Measurements from ENCODE around the gene TMX1. TPM values are rescaled to one million over a fixed set of nuclear protein-coding genes. Genes with fewer than 3 reads are reported as not detected.

The TMX1 gene
- total and polyA plus RNA-seq, 4 donors, result 11.6 to 22.8 (median 19.4) TPM

GRCh38 chr14:51282517-51282916 lies 42.5 kb downstream of the TMX1 start (continued):
- TF ChIP-seq, protein P1, sequence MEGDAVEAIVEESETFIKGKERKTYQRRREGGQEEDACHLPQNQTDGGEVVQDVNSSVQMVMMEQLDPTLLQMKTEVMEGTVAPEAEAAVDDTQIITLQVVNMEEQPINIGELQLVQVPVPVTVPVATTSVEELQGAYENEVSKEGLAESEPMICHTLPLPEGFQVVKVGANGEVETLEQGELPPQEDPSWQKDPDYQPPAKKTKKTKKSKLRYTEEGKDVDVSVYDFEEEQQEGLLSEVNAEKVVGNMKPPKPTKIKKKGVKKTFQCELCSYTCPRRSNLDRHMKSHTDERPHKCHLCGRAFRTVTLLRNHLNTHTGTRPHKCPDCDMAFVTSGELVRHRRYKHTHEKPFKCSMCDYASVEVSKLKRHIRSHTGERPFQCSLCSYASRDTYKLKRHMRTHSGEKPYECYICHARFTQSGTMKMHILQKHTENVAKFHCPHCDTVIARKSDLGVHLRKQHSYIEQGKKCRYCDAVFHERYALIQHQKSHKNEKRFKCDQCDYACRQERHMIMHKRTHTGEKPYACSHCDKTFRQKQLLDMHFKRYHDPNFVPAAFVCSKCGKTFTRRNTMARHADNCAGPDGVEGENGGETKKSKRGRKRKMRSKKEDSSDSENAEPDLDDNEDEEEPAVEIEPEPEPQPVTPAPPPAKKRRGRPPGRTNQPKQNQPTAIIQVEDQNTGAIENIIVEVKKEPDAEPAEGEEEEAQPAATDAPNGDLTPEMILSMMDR (IDR thresholded peaks at IDR 0.05; ENCODE audit: low read depth, low read length, missing input control), result no peak
- TF ChIP-seq TAF1 (conservative IDR thresholded peaks at IDR 0.05), result no peak

GRCh38 chr14:51283402-51284085 lies 43.5 kb downstream of the TMX1 start:
- peak; percentile 15 for TF ChIP-seq YY1 (IDR thresholded peaks at IDR 0.05)
- no peak for TF ChIP-seq JUND (IDR thresholded peaks at IDR 0.05)
- no peak for TF ChIP-seq HNF4G (IDR thresholded peaks at IDR 0.05)
- TF ChIP-seq, protein P1 (IDR thresholded peaks at IDR 0.05; ENCODE audit: low read depth, low read length, missing input control), result peak; percentile 78
- peak; percentile 91 to 95 for TF ChIP-seq RAD21 (IDR thresholded peaks at IDR 0.05)
- Histone ChIP-seq H3K4me1 (ENCODE audit: control insufficient read depth in 4 of 4, insufficient read depth in 4 of 4, low read length in 3 of 4) (no peaks in the 10 kb centered on the region), H3K36me3 (ENCODE audit: control insufficient read depth in 4 of 4, insufficient read depth in 3 of 4, low read depth in 1 of 4, low read length in 3 of 4) (no peaks in the 10 kb centered on the region), H3K9me3 (ENCODE audit: control insufficient read depth in 4 of 4, low read length in 3 of 4) (no peaks in the 10 kb centered on the region), H3K9ac (ENCODE audit: low read depth in 1 of 2, low read length in 2 of 2) (no peak overlapping the region), H3K4me3 (ENCODE audit: low read depth in 1 of 3, low read length in 3 of 3) (no peak overlapping the region), H3K27me3 (ENCODE audit: control insufficient read depth in 4 of 4, insufficient read depth in 4 of 4, low read length in 3 of 4) (no peaks in the 10 kb centered on the region), H3K27ac (ENCODE audit: low read depth in 1 of 2, low read length in 2 of 2) (no peak overlapping the region)
- no peak for DNase-seq (ENCODE audit: low spot score)
- WGBS, result 66% methylated on average over 8 of the region's 8 CpGs

- Histone ChIP-seq H3K4me1 (ENCODE audit: control insufficient read depth in 4 of 4, insufficient read depth in 4 of 4, low read length in 3 of 4) (no peaks in the 10 kb centered on the region), H3K27me3 (ENCODE audit: control insufficient read depth in 4 of 4, insufficient read depth in 4 of 4, low read length in 3 of 4) (no peaks in the 10 kb centered on the region), H3K27ac (ENCODE audit: low read depth in 1 of 2, low read length in 2 of 2) (no peak overlapping the region), H3K9ac (ENCODE audit: low read depth in 1 of 2, low read length in 2 of 2) (no peak overlapping the region), H3K36me3 (ENCODE audit: control insufficient read depth in 4 of 4, insufficient read depth in 3 of 4, low read depth in 1 of 4, low read length in 3 of 4) (no peaks in the 10 kb centered on the region), H3K9me3 (ENCODE audit: control insufficient read depth in 4 of 4, low read length in 3 of 4) (no peaks in the 10 kb centered on the region), H3K4me3 (ENCODE audit: low read depth in 1 of 3, low read length in 3 of 3) (no peak overlapping the region)
- DNase-seq (ENCODE audit: low spot score), result no peak
- TF ChIP-seq, protein P1 (IDR thresholded peaks at IDR 0.05; ENCODE audit: low read depth, low read length, missing input control), result no peak
- TF ChIP-seq GABPA (IDR thresholded peaks at IDR 0.05 in 1 of 2, conservative IDR thresholded peaks at IDR 0.05 in 1 of 2) (no peak), YY1 (IDR thresholded peaks at IDR 0.05) (no peak), TAF1 (conservative IDR thresholded peaks at IDR 0.05) (no peak), FOXA2 (IDR thresholded peaks at IDR 0.05) (no peak), HNF4A (conservative IDR thresholded peaks at IDR 0.05) (no peak), REST (IDR thresholded peaks at IDR 0.05) (no peak), RXRA (IDR thresholded peaks at IDR 0.05) (no peak), NR2F2 (IDR thresholded peaks at IDR 0.05) (no peak), SP1 (IDR thresholded peaks at IDR 0.05) (no peak), FOXA1 (IDR thresholded peaks at IDR 0.05) (no peak), RAD21 (IDR thresholded peaks at IDR 0.05) (no peak), JUND (IDR thresholded peaks at IDR 0.05) (no peak)
- TF ChIP-seq, protein P2, sequence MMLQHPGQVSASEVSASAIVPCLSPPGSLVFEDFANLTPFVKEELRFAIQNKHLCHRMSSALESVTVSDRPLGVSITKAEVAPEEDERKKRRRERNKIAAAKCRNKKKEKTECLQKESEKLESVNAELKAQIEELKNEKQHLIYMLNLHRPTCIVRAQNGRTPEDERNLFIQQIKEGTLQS (IDR thresholded peaks at IDR 0.05), result no peak
These were observed 44.2 kb downstream of the TMX1 start for GRCh38 chr14:51284241-51284640.

Measured in liver (tissue), 9 donors.